Activated T-helper 17 cell treated with anti-CD3 and anti-CD28 coated beads, Interleukin-2, amount 50 U/mL, for 72 hours (primary cell): ENCODE results near the gene HOXA10. TPM values are rescaled to one million over a fixed set of nuclear protein-coding genes. Genes with fewer than 3 reads are reported as not detected.

Experiments
- ATAC-seq: fragments of 150-1000 bp; cut with Tn5 transposase; replicated peaks from 2 replicates; pipeline ENCODE4 v1.10.0; 2021; ENCODE audit warnings: mild to moderate bottlenecking, moderate library complexity
- H3K27ac Mint-ChIP-seq: one replicate; pipeline ENCODE4 v1.8.0; 2022; ENCODE audit warnings: mixed read lengths
- H3K27me3 Mint-ChIP-seq: one replicate; pipeline ENCODE4 v1.8.0; 2022; ENCODE audit warnings: mixed read lengths
- H3K36me3 Mint-ChIP-seq: one replicate; pipeline ENCODE4 v1.8.0; 2022; ENCODE audit warnings: low read depth, mild to moderate bottlenecking, mixed read lengths
- H3K4me1 Mint-ChIP-seq: one replicate; pipeline ENCODE4 v1.8.0; 2022; ENCODE audit warnings: mixed read lengths
- H3K4me3 Mint-ChIP-seq: one replicate; pipeline ENCODE4 v1.8.0; 2022; ENCODE audit warnings: mild to moderate bottlenecking, mixed read lengths
- H3K9me3 Mint-ChIP-seq: one replicate; pipeline ENCODE4 v1.8.0; 2022; ENCODE audit warnings: mixed read lengths
- total RNA-seq, 2 donors: library from RNA; stranded (reverse); gene quantifications; one replicate each; pipeline ENCODE4 v1.2.3, GENCODE V29; 2022

HOXA10 gene
- total RNA-seq: not detected

GRCh38 chr7:27173956-27174873, at the start of gene HOXA10:
Gene HOXA10 (minus strand): TSS chr7:27174320. CDS start chr7:27174306, 14 bp downstream.
- no peak for ATAC-seq
- H3K36me3 Mint-ChIP-seq: peaks cover 7% of the 10 kb centered on the region
- peak within 1 kb of the TSS; percentile 49 for H3K4me3 Mint-ChIP-seq
- no peaks in the 10 kb centered on the region for H3K9me3 Mint-ChIP-seq
- H3K27me3 Mint-ChIP-seq: peaks cover 48% of the 10 kb centered on the region
- peaks cover 8% of the 10 kb centered on the region for H3K4me1 Mint-ChIP-seq
- no peak within 1 kb of the TSS for H3K27ac Mint-ChIP-seq

DNA sequence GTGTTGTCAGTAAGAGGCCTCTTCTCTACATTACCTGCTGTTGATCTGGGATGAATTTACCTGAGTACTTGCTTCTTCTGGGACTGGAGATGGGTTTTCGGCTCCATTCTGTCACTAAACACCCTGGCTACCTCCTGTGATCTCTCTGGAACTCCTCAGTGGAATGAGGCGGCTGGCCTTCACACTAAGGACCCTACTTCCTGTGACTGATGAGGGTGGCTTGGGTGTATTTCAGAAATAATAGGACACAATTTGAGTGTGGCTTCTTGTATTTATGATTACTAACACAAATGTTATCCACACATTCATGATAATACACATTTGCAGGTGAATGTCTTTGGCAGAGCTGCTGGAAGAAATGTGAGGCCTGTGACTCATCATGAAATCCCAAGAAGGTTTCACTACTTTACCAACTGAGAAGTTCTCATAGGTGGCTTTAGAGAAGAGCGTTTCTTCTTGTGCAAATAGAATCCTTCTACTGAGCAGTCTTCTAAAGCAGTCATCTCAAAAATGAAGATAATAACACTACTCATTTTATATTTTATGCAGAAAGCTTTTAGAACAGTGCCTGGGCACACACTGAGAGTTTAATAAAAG, 47.2 kb upstream of the HOXA10 start:
- peak; percentile 72 for ATAC-seq
- H3K9me3 Mint-ChIP-seq: no peaks in the 10 kb centered on the region
- H3K36me3 Mint-ChIP-seq: no peaks in the 10 kb centered on the region
- no peak overlapping the region for H3K4me3 Mint-ChIP-seq
- peaks cover 60% of the 10 kb centered on the region for H3K27me3 Mint-ChIP-seq
- no peaks in the 10 kb centered on the region for H3K4me1 Mint-ChIP-seq
- H3K27ac Mint-ChIP-seq: no peak overlapping the region

- no peaks in the 10 kb centered on the region for H3K9me3 Mint-ChIP-seq
- no peaks in the 10 kb centered on the region for H3K36me3 Mint-ChIP-seq
- H3K4me1 Mint-ChIP-seq: no peaks in the 10 kb centered on the region
- no peak overlapping the region for H3K4me3 Mint-ChIP-seq
- no peak overlapping the region for H3K27ac Mint-ChIP-seq
- ATAC-seq: no peak
- peaks cover 66% of the 10 kb centered on the region for H3K27me3 Mint-ChIP-seq
Measured at GRCh38 chr7:27220440-27220955, 46.4 kb upstream of the HOXA10 start.

GRCh38 chr7:27219821-27220220, 45.7 kb upstream of the HOXA10 start:
- Mint-ChIP-seq H3K9me3 (no peaks in the 10 kb centered on the region), H3K36me3 (no peaks in the 10 kb centered on the region), H3K27ac (no peak overlapping the region), H3K4me1 (no peaks in the 10 kb centered on the region), H3K27me3 (peaks cover 68% of the 10 kb centered on the region), H3K4me3 (no peak overlapping the region)
- no peak for ATAC-seq

- no peaks in the 10 kb centered on the region for H3K36me3 Mint-ChIP-seq
- ATAC-seq: no peak
- no peak overlapping the region for H3K4me3 Mint-ChIP-seq
- H3K9me3 Mint-ChIP-seq: no peaks in the 10 kb centered on the region
- H3K27me3 Mint-ChIP-seq: peaks cover 67% of the 10 kb centered on the region
- H3K27ac Mint-ChIP-seq: no peak overlapping the region
- no peaks in the 10 kb centered on the region for H3K4me1 Mint-ChIP-seq
Measured at GRCh38 chr7:27217951-27218350, 43.8 kb upstream of the HOXA10 start.

GRCh38 chr7:27215356-27215755, 41.2 kb upstream of the HOXA10 start:
- no peak for ATAC-seq
- Mint-ChIP-seq H3K36me3 (no peaks in the 10 kb centered on the region), H3K27me3 (peaks cover 69% of the 10 kb centered on the region), H3K9me3 (no peaks in the 10 kb centered on the region), H3K4me1 (no peaks in the 10 kb centered on the region), H3K27ac (no peak overlapping the region), H3K4me3 (no peak overlapping the region)

- Mint-ChIP-seq H3K36me3 (no peaks in the 10 kb centered on the region), H3K27ac (no peak overlapping the region), H3K9me3 (no peaks in the 10 kb centered on the region), H3K4me1 (no peaks in the 10 kb centered on the region), H3K4me3 (no peak overlapping the region), H3K27me3 (peaks cover 65% of the 10 kb centered on the region)
- no peak for ATAC-seq
Measured at GRCh38 chr7:27214239-27214950, 40.3 kb upstream of the HOXA10 start.

GRCh38 chr7:27213433-27214238, 39.5 kb upstream of the HOXA10 start:
- no peaks in the 10 kb centered on the region for H3K36me3 Mint-ChIP-seq
- H3K9me3 Mint-ChIP-seq: no peaks in the 10 kb centered on the region
- H3K27me3 Mint-ChIP-seq: peaks cover 67% of the 10 kb centered on the region
- no peak for ATAC-seq
- H3K4me1 Mint-ChIP-seq: no peaks in the 10 kb centered on the region
- H3K27ac Mint-ChIP-seq: no peak overlapping the region
- H3K4me3 Mint-ChIP-seq: no peak overlapping the region

GRCh38 chr7:27212497-27213432, 38.6 kb upstream of the HOXA10 start:
- no peaks in the 10 kb centered on the region for H3K36me3 Mint-ChIP-seq
- no peaks in the 10 kb centered on the region for H3K9me3 Mint-ChIP-seq
- H3K27me3 Mint-ChIP-seq: peaks cover 70% of the 10 kb centered on the region
- H3K27ac Mint-ChIP-seq: no peak overlapping the region
- ATAC-seq: no peak
- no peaks in the 10 kb centered on the region for H3K4me1 Mint-ChIP-seq
- H3K4me3 Mint-ChIP-seq: no peak overlapping the region

- Mint-ChIP-seq H3K27ac (no peak overlapping the region), H3K4me1 (no peaks in the 10 kb centered on the region), H3K36me3 (no peaks in the 10 kb centered on the region)
Measured at GRCh38 chr7:27211764-27212204, 37.7 kb upstream of the HOXA10 start.

DNA sequence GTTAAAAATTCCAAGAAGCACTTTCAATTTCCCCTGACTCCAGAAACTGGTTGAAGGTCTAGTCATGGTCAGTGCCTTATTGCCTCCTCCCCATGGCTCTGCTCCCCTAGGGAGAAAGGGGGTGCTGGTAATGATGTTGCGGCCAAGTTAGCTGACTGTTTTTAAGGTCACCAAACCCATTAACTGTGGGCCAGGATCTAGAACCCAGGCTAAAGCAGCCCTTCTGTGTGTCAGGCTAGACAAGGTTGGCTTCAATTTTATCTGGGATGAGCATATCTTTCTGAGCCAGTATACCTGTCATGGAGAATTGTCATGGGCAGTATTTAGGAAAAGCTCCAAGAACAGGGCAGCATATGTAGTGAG, 36.9 kb upstream of the HOXA10 start:
- ATAC-seq: no peak
- H3K9me3 Mint-ChIP-seq: no peaks in the 10 kb centered on the region
- no peaks in the 10 kb centered on the region for H3K36me3 Mint-ChIP-seq
- H3K27me3 Mint-ChIP-seq: peaks cover 76% of the 10 kb centered on the region
- no peak overlapping the region for H3K27ac Mint-ChIP-seq
- peaks cover under 1% of the 10 kb centered on the region for H3K4me1 Mint-ChIP-seq
- no peak overlapping the region for H3K4me3 Mint-ChIP-seq

More at GRCh38 chr7:27211764-27212204, 37.7 kb upstream of the HOXA10 start:
- Mint-ChIP-seq H3K4me3 (no peak overlapping the region), H3K9me3 (no peaks in the 10 kb centered on the region), H3K27me3 (peaks cover 73% of the 10 kb centered on the region)
- no peak for ATAC-seq

- no peaks in the 10 kb centered on the region for H3K9me3 Mint-ChIP-seq
- peaks cover 5% of the 10 kb centered on the region for H3K4me1 Mint-ChIP-seq
- H3K4me3 Mint-ChIP-seq: peak overlapping the region; percentile 40
- peak; percentile 45 for ATAC-seq
- H3K27ac Mint-ChIP-seq: no peak overlapping the region
- peaks cover 76% of the 10 kb centered on the region for H3K27me3 Mint-ChIP-seq
- no peaks in the 10 kb centered on the region for H3K36me3 Mint-ChIP-seq
Measured at GRCh38 chr7:27210441-27211083, 36.4 kb upstream of the HOXA10 start.
